Stimulated activated CD8-positive, alpha-beta memory T cell treated with anti-CD3 and anti-CD28 coated beads, Interleukin-4, amount 100 ng/mL, for 24 hours (primary cell): ENCODE measurements around the gene MUC6.
A peak's percentile ranks its signal among the peaks of the same experiment; 100 is the strongest.

ENCODE experiments used
- DNase-seq: peaks from one replicate; pipeline ENCODE4 v3.0.0-alpha.2; 2020; ENCODE audit warnings: low read depth

Gene MUC6

GRCh38 chr11:1052133-1053011 is 15.9 kb upstream of the MUC6 start:
- DNase-seq, result no peak

GRCh38 chr11:1051356-1052132 is 15.0 kb upstream of the MUC6 start:
- DNase-seq, result no peak

- peak; percentile 57 for DNase-seq
Observed at GRCh38 chr11:1050581-1051355, 14.2 kb upstream of the MUC6 start.

- no peak for DNase-seq
Observed at GRCh38 chr11:1049911-1050580, 13.5 kb upstream of the MUC6 start.

GRCh38 chr11:1049431-1049891 is 12.9 kb upstream of the MUC6 start:
- no peak for DNase-seq

- DNase-seq, result no peak
Observed at GRCh38 chr11:1049071-1049405, 12.5 kb upstream of the MUC6 start.

GRCh38 chr11:1048375-1049070 is 12.0 kb upstream of the MUC6 start:
- no peak for DNase-seq

GRCh38 chr11:1047595-1048156 is 11.2 kb upstream of the MUC6 start:
- no peak for DNase-seq

- no peak for DNase-seq
Observed at GRCh38 chr11:1044160-1044559, 7.6 kb upstream of the MUC6 start.

- no peak for DNase-seq
Observed at GRCh38 chr11:1043563-1044096, 7.1 kb upstream of the MUC6 start.

- no peak for DNase-seq
Observed at GRCh38 chr11:1042626-1043562, 6.4 kb upstream of the MUC6 start.

- no peak for DNase-seq
Observed at GRCh38 chr11:1041936-1042608, 5.6 kb upstream of the MUC6 start.

GRCh38 chr11:1041471-1041870 is 5.0 kb upstream of the MUC6 start:
- no peak for DNase-seq

GRCh38 chr11:1041149-1041467 is 4.6 kb upstream of the MUC6 start:
- no peak for DNase-seq

- no peak for DNase-seq
Observed at GRCh38 chr11:1040428-1041148, 4.1 kb upstream of the MUC6 start.

- DNase-seq, result no peak
Observed at GRCh38 chr11:1039481-1040427, 3.2 kb upstream of the MUC6 start.

GRCh38 chr11:1038921-1039320 is 2.4 kb upstream of the MUC6 start:
- no peak for DNase-seq
